GM12801 (cell line): ENCODE data around the gene DPP3.

Experiments used
- TF ChIP-seq, protein P1 (sequence below): IDR thresholded peaks from one replicate; pipeline ENCODE4 v1.5.1; 2011; ENCODE audit warnings: control low read depth; ENCODE audit not compliant: insufficient read length; ENCODE audit errors: extremely low read depth

DPP3 gene

DNA sequence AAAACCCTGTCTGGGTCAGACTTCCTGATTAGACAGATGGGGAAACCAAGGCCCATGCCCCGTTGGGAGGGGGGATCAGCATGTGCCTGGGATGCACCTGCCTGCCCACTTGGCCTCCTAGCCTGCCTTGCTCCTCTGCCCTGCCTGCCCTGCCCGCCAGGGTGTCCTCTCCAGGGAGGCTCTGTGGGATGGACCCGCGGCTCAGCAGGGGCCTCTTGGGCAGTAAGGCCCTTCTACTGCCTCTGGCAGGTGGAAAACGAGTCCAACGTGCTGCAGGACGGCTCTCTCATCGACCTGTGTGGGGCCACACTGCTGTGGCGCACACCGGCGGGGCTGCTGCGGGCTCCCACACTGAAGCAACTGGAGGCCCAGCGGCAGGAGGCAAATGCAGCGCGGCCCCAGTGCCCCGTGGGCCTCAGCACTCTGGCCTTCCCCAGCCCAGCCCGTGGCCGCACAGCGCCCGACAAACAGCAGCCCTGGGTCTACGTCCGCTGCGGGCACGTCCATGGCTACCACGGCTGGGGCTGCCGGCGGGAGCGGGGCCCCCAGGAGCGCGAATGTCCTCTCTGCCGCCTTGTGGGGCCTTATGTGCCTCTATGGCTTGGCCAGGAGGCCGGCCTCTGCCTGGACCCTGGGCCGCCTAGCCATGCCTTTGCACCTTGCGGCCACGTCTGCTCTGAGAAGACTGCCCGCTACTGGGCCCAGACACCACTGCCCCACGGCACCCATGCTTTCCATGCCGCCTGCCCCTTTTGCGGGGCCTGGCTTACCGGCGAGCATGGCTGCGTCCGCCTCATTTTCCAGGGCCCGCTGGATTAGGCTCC, 4.7 kb upstream of the DPP3 start:
- TF ChIP-seq, protein P1, sequence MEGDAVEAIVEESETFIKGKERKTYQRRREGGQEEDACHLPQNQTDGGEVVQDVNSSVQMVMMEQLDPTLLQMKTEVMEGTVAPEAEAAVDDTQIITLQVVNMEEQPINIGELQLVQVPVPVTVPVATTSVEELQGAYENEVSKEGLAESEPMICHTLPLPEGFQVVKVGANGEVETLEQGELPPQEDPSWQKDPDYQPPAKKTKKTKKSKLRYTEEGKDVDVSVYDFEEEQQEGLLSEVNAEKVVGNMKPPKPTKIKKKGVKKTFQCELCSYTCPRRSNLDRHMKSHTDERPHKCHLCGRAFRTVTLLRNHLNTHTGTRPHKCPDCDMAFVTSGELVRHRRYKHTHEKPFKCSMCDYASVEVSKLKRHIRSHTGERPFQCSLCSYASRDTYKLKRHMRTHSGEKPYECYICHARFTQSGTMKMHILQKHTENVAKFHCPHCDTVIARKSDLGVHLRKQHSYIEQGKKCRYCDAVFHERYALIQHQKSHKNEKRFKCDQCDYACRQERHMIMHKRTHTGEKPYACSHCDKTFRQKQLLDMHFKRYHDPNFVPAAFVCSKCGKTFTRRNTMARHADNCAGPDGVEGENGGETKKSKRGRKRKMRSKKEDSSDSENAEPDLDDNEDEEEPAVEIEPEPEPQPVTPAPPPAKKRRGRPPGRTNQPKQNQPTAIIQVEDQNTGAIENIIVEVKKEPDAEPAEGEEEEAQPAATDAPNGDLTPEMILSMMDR = no peak

DNA sequence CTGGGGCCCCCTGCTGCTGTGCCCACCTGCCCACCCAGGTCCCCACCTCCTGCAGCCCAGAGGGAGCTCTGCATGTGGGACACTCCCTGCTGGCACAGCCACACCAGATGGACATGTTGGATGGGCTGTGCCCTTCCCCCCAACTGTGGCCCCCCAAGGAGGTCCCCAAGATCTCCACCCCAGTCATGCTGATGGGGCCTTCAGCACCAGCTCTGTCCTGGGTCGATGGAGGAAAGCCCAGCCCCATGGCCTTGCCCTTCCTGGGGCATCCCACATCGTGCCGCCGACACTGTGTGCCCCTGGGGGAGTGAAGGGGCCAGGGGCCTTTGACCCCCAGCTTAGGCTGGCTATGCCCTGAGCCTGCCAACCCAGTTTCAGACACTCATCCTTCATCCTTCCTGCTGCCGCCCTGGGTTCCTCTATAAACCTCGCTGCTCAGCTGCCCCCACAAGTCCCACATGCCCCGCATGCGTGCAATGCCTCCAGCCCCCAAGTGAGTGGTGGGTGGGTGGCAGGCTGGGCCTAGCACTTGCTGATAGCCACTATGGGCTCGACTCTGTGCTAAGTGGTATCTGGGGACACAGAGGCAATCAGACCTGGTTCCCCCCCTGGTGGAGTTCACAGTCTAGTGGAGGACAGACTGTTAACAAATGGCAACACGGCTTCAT, 3.9 kb upstream of the DPP3 start:
- TF ChIP-seq, protein P1 = no peak

DNA sequence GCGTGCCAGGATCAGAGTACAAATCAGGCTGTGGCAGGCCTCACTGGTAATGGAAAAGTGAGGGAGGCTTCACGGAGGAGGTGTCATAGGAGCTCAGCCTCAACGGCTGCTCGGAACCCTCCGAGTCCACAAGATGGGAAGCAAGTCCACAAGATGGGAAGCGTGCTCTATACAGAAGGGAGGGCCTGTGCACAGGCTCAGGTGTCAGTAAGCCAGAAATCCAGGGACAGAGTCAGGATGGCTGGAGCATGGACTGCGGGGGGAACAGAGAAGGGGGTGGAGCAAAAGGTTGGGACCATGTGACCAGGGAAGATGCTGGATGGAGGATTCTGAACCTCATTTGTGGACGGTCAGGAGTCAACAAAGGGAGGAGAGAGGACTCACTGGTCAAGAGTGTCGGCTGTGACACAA, 3.4 kb upstream of the DPP3 start:
- TF ChIP-seq, protein P1 = no peak

DNA sequence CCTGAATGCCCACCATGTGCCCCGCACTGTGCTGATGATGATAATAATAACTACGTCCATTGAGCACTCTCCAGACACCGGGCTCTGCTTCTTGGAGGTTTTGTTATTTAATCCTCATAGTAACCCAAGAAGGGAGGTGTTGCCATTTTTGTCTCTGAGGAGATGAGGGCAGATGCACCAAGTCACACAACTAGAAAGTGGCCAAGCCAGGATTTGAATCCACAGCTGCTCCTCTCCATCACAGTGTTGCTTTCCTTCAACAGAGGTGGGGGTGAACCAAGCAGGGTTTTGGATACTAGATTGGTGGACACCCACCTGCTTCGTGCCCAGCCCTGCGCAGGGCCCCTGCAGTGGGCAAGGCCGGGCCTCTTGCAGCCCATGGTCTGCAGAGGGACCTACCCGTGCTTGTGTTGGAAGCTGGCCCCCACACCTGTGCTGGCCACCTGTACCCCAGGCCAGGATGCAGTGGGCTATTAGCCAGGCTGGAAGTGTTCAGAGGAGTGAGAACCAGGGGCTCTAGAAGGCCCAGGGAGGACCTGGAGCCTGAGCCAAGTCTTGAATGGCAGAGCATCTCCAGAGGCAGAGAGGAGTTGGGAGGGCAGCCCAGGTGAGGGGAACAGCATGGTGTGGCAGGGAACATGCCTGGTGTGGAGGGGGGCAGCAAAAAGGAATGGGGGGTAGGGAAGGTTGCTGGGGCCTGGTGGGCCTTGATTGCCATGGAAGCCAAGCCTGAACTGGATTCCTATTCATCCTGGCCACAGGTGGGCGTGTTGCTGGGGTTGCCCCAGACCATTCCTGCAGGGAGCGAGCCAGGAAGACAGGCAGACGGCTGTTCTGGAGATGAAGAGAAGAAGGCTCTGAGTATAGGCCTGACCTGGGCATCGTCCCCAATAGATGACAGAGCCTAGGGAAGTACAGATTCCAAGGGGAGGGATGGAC, 2.7 kb upstream of the DPP3 start:
- TF ChIP-seq, protein P1 = no peak

DNA sequence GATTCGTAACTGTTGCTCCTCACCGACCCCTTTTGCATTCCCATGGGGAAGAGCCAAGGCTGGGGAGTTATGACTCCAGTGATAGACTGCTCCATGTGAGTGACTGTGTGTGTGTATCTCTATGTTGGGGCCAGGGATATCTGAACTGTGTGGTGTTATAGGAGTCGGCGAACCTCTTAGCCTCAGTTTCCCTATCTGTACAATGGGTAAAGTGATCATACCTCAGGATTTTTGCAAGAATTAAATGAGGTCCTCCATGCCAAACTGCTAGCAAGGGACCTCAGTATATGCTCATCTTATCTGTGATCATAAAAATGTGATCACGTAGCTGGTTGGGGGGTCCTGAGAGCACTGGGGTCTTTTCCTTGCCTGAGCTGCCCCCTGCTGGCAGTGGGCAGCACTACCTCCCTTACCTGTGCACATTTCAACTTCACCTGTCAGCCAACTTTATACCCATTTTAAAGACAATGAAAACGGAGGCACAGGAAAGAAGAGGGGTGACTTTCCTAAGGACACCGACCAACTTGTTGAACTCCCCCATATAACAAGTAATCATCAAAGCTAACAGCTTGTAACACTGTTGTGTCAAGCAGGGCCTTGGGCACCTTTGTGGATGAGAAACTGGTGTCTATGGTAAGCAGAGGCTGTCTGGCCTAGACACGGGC, 1.4 kb upstream of the DPP3 start:
- TF ChIP-seq, protein P1 = peak; percentile 80

DNA sequence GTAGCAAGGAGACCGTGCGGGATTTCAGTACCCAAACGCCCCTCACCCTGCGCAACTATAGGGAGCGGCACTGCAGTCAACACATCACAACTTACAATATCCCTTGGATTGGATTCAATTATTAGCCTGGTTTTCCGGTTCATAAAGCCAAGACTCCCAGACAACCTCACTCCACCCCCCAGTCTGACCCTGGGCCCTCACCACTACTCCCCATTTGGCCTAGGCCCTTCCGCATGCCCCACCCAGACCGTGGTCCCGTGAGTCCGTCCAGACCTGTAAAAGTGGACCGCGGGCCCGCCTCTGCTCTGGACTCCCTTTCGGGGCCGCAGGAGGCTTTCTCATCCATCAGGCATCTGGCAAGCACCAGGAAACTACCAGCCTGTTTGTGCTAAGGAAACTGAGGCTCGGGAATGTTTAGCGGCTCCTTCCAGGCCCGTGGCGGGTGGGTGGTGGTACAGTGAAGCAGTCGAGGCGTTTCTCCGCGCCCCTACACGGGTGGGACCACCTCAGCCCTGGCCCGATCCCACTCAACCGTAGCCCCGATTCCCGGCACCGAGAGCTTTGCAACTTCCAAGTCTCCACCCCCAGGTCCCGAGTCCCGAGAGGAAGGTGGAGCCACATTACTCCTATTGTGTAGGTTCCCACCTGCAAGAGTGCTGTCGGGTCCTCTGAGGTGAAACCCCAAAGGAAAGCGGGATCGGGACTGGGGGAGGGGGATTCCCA, 679 bp upstream of the DPP3 start:
- TF ChIP-seq, protein P1 = no peak
